Uterus (tissue), 4 donors: ENCODE measurements around the gene TMEM117. TPM values are rescaled to one million over a fixed set of nuclear protein-coding genes. Genes with fewer than 3 reads are reported as not detected.

Experiments
- DNase-seq, 2 donors: peaks; one replicate each; pipeline ENCODE4 v3.0.0-alpha.2; 2019 to 2020
- H3K27ac ChIP-seq, 2 donors: fragments of 200-600 bp; sonication (generic); 1 replicate in 1 of 2; 2 replicates in 1 of 2; pipeline ENCODE4 v1.5.1; 2016 to 2018
- H3K27me3 ChIP-seq, 2 donors: fragments of 200-600 bp; sonication (generic); one replicate each; pipeline ENCODE4 v1.5.1; 2018 to 2019; ENCODE audit warnings: control low read depth in 1 of 2
- H3K36me3 ChIP-seq, 2 donors: fragments of 200-600 bp; sonication (generic); one replicate each; pipeline ENCODE4 v1.5.1; 2019; ENCODE audit warnings: control low read depth in 1 of 2
- H3K4me1 ChIP-seq, 2 donors: fragments of 200-600 bp; sonication (generic); one replicate each; pipeline ENCODE4 v1.5.1; 2018 to 2019; ENCODE audit warnings: control low read depth in 1 of 2
- H3K4me3 ChIP-seq, 2 donors: fragments of 200-600 bp; sonication (generic); 1 replicate in 1 of 2; 2 replicates in 1 of 2; pipeline ENCODE4 v1.5.1; 2018 to 2019; ENCODE audit warnings: mild to moderate bottlenecking in 1 of 2
- H3K9me3 ChIP-seq, 2 donors: fragments of 200-600 bp; sonication (generic); one replicate each; pipeline ENCODE4 v1.5.1; 2019; ENCODE audit warnings: control low read depth in 1 of 2
- CTCF ChIP-seq, 4 experiments: fragments of 200-600 bp in 2 of 4; fragments of 450-650 bp in 2 of 4; sonication (generic) in 2 of 4; IDR thresholded peaks; one replicate each; pipeline ENCODE4 v1.5.1; 2016 to 2019; ENCODE audit warnings: antibody characterized with exemption in 4 of 4, mild to moderate bottlenecking in 2 of 4, moderate library complexity in 1 of 4
- POLR2A ChIP-seq, 2 donors: fragments of 450-650 bp; IDR thresholded peaks; one replicate each; pipeline ENCODE4 v1.6.1; 2016; ENCODE audit warnings: antibody characterized with exemption in 2 of 2, mild to moderate bottlenecking in 1 of 2, moderate library complexity in 1 of 2
- intact Hi-C: fragments of 100-400 bp; cut with DNase I; formaldehyde crosslinking; loops from one replicate; pipeline ENCODE4 v1.15.1; 2023; ENCODE audit warnings: low total_unique reads
- total RNA-seq, 4 donors: library from RNA; depleted of rRNA in 3 of 4; stranded (reverse); fragments of >200 nt in 3 of 4; gene quantifications; one replicate each; pipeline versions ENCODE4 v1.1.0 to v1.2.4, GENCODE V29; 2014 to 2023
- donor health status: DM: yes; HTN: yes; CAD: no.

TMEM117 gene
- total RNA-seq, 4 donors from 2014 or later: 1.0 to 34.4 (median 6.1) TPM

- TF ChIP-seq POLR2A (IDR thresholded peaks at IDR 0.05): no peak
- TF ChIP-seq CTCF (IDR thresholded peaks at IDR 0.05): no peak
- no peaks in the 10 kb centered on the region for H3K36me3 ChIP-seq
Measured at GRCh38 chr12:44384136-44384535, 548.3 kb downstream of the TMEM117 start.

DNA sequence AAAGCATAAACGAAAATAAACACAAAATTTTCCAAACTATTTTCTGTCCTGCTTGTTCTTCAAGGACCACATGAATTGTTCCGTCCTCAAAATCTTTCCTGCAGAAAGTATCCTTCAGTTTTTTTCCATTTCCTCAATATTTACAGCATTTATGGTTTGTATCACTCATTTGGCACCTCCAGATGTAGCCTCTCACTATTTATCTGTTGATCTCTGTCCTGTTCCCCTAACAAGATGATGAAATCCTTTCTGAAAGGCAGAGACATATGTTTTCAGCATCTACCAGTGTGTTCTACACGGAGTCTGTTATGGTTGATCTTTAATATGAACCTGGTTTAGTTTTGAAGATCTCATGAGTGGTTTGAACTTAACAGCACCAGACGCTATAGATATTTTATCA is 550.1 kb downstream of the TMEM117 start:
- no peaks in the 10 kb centered on the region for H3K27me3 ChIP-seq
- no peak for DNase-seq
- H3K36me3 ChIP-seq: no peaks in the 10 kb centered on the region
- H3K4me1 ChIP-seq: no peaks in the 10 kb centered on the region
- H3K9me3 ChIP-seq: no peaks in the 10 kb centered on the region
- intact Hi-C loops: no loop called here
- no peak overlapping the region for H3K27ac ChIP-seq
- TF ChIP-seq CTCF (IDR thresholded peaks at IDR 0.05) (no peak), POLR2A (IDR thresholded peaks at IDR 0.05) (no peak)
- H3K4me3 ChIP-seq: no peak overlapping the region

More at GRCh38 chr12:44384136-44384535, 548.3 kb downstream of the TMEM117 start:
- no peak overlapping the region for H3K27ac ChIP-seq
- no peak for DNase-seq
- H3K4me1 ChIP-seq: no peaks in the 10 kb centered on the region
- no peaks in the 10 kb centered on the region for H3K27me3 ChIP-seq
- H3K9me3 ChIP-seq: no peaks in the 10 kb centered on the region
- intact Hi-C loops: no loop called here
- H3K4me3 ChIP-seq: no peak overlapping the region

- H3K27ac ChIP-seq: no peak overlapping the region
- H3K4me1 ChIP-seq: no peaks in the 10 kb centered on the region
- H3K9me3 ChIP-seq: no peaks in the 10 kb centered on the region
- intact Hi-C loops: no loop called here
- DNase-seq: no peak
- no peak overlapping the region for H3K4me3 ChIP-seq
- H3K27me3 ChIP-seq: no peaks in the 10 kb centered on the region
- H3K36me3 ChIP-seq: no peaks in the 10 kb centered on the region
- TF ChIP-seq CTCF (IDR thresholded peaks at IDR 0.05) (no peak), POLR2A (IDR thresholded peaks at IDR 0.05) (no peak)
Measured at GRCh38 chr12:44387581-44387980, 551.7 kb downstream of the TMEM117 start.

GRCh38 chr12:44389038-44389437 is 553.2 kb downstream of the TMEM117 start:
- Histone ChIP-seq H3K36me3 (no peaks in the 10 kb centered on the region), H3K9me3 (no peaks in the 10 kb centered on the region), H3K4me1 (no peaks in the 10 kb centered on the region), H3K27me3 (no peaks in the 10 kb centered on the region), H3K4me3 (no peak overlapping the region), H3K27ac (no peak overlapping the region)
- DNase-seq: no peak
- TF ChIP-seq CTCF (IDR thresholded peaks at IDR 0.05): no peak
- TF ChIP-seq POLR2A (IDR thresholded peaks at IDR 0.05): no peak
- intact Hi-C loops: no loop called here

- TF ChIP-seq CTCF (IDR thresholded peaks at IDR 0.05) (no peak), POLR2A (IDR thresholded peaks at IDR 0.05) (no peak)
- Histone ChIP-seq H3K4me1 (no peaks in the 10 kb centered on the region), H3K27me3 (no peaks in the 10 kb centered on the region), H3K4me3 (no peak overlapping the region), H3K36me3 (no peaks in the 10 kb centered on the region), H3K9me3 (no peaks in the 10 kb centered on the region), H3K27ac (no peak overlapping the region)
- no peak for DNase-seq
- intact Hi-C loops: no loop called here
Measured at GRCh38 chr12:44389896-44390295, 554.0 kb downstream of the TMEM117 start.
